Adrenal gland (tissue), 12 donors: Measurements from ENCODE around the gene KIF24. TPM values are rescaled to one million over a fixed set of nuclear protein-coding genes. Genes with fewer than 3 reads are reported as not detected.
"Not testable (repeated sequence)": the region's sequence is repeated elsewhere in the genome, so short reads cannot be mapped to it uniquely, and the experiment has no call there.

ENCODE experiments used
- DNase-seq, 7 donors: peaks; one replicate each; pipeline ENCODE4 v3.0.0-alpha.2; 2019 to 2020
- H3K27ac ChIP-seq, 5 donors: fragments of 200-600 bp; sonication (generic) in 4 of 5; 1 replicate in 3 of 5; 2 replicates in 2 of 5; pipeline versions ENCODE4 v1.5.1 to v1.8.0; 2016 to 2020; ENCODE audit warnings: mild to moderate bottlenecking in 1 of 5
- H3K27me3 ChIP-seq: fragments of 200-600 bp; 2 replicates; pipeline ENCODE4 v1.8.0; 2021
- H3K36me3 ChIP-seq, 2 donors: fragments of 200-600 bp; replicated peaks in 1 of 2; 1 replicate in 1 of 2; 2 replicates in 1 of 2; pipeline versions ENCODE4 v1.5.1 to v1.8.0; 2018 to 2022
- H3K4me1 ChIP-seq, 2 donors: fragments of 200-600 bp; replicated peaks in 1 of 2; 1 replicate in 1 of 2; 2 replicates in 1 of 2; pipeline versions ENCODE4 v1.5.1 to v1.8.0; 2018 to 2021
- H3K4me3 ChIP-seq, 4 donors: fragments of 200-600 bp; sonication (generic) in 3 of 4; one replicate each; pipeline ENCODE4 v1.5.1; 2016 to 2018
- H3K9me3 ChIP-seq, 3 donors: fragments of 200-600 bp; sonication (generic) in 1 of 3; replicated peaks in 1 of 3; 1 replicate in 2 of 3; 2 replicates in 1 of 3; pipeline versions ENCODE4 v1.5.1 to v1.8.0; 2016 to 2021
- POLR2A ChIP-seq, 2 donors: fragments of 450-650 bp; IDR thresholded peaks; one replicate each; pipeline ENCODE4 v1.6.1; 2017; ENCODE audit warnings: antibody characterized with exemption in 2 of 2, mild to moderate bottlenecking in 2 of 2, moderate library complexity in 1 of 2
- WGBS, 4 donors: extraction: QIAGEN DNeasy Blood & Tissue Kit in 2 of 4; methylation state at CpG; one replicate each; pipeline versions ENCODE4 v1.1.5 to v1.1.7; 2013 to 2017; 5-methylcytosine and 5-hydroxymethylcytosine counted together
- intact Hi-C, 2 donors: fragments of 100-400 bp; cut with DNase I; formaldehyde crosslinking; loops; one replicate each; pipeline versions ENCODE4 v1.14.1 to v1.15.0; 2022 to 2023
- polyA plus RNA-seq, 3 donors: library from polyadenylated mRNA; stranded (reverse); fragments of 200-250 nt in 2 of 3; fragments of 350-450 nt in 1 of 3; fragmentation: Illumina TruSeq in 1 of 3; extraction: RNeasy Lipid Tissue Mini Kit (QIAGEN cat#74804) in 1 of 3; gene quantifications; one replicate each; pipeline ENCODE4 v1.2.3, GENCODE V29; 2013 to 2014
- total RNA-seq, 9 donors: library from RNA; depleted of rRNA in 4 of 9; stranded (reverse); fragments of >200 nt in 4 of 9; fragments of 120-200 nt in 1 of 9; fragmentation: NEBNext Ultra II Directional in 1 of 9; extraction: Animal tissue kit (Norgen Biotek cat#: 25700) in 1 of 9; gene quantifications; one replicate each; pipeline versions ENCODE4 v1.1.0 to v1.2.4, GENCODE V29; 2013 to 2023
- TF ChIP-seq, protein P1 (sequence below), 6 experiments: fragments of 450-650 bp in 4 of 6; fragments of 200-600 bp in 2 of 6; sonication (generic) in 1 of 6; IDR thresholded peaks; 1 replicate in 5 of 6; 2 replicates in 1 of 6; pipeline versions ENCODE4 v1.5.1 to v1.8.0; 2016 to 2021; ENCODE audit warnings: antibody characterized with exemption in 6 of 6, mild to moderate bottlenecking in 2 of 6, moderate library complexity in 1 of 6
- donor health status: healthy with polysubstance abuse.
- donor health status: Bipolar disorder and iron deficiency.
- donor health status: DM: yes; HTN: yes; CAD: no.
- donor health status: DM: no; HTN: no; CAD: no.
- donor health status: DM: no; HTN: no; CAD: no.
- donor health status: DM: yes; HTN: yes; CAD: no.

The KIF24 gene
- total and polyA plus RNA-seq, 12 donors: 0.57 to 2.7 (median 1.2) TPM

DNA sequence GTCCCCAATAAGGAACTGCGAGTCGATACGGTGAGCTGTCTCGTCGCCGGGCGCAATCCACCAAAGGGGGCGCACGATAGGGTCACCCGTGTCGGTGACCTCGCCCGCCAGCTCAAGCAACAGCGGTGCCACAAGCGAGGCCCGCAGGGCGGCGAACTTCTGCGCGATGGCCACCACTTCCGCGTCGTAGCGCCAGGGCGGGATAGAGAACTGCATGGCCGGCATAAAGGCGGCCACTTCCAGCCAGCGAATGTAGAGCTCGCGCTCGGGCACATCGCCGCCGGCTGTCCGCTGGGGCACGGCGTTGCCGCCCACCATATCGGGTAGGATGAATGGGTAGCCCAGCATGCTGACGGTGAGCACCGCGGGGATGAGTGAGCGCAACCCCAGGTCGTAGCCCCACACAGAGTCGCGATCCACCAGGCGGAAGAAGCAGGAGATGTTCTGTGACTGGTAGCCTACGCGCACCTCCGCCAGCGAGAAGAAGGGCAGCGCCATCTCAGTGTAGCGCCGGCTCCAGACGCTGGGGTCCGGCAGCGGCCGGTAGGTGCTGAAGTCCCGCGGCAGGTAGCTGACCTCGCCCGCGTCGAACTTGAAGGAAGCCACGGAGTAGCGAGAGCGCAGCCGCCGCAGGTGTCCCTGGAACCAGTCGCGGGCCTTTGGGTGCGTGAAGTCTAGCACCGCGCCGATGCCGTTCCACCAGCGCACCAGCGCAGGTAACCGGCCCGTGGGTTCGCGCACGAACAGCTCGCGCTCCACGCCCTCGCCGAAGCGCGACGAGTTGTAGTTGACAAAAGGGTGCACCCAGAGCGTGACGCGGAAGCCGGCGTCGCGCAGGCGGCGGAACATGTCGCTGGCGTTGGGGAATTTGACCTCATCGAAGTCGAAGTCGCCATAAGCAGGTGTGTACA lies 42.2 kb upstream of the KIF24 start:
- WGBS, 4 donors: 61 to 73% (median 68%) methylated on average over 19 to 105 of the region's 105 CpGs
- intact Hi-C loops: no loop called here
- Histone ChIP-seq H3K9me3 (no peaks in the 10 kb centered on the region), H3K4me3 (peak overlapping the region in 1 of 4 donors; percentile 29), H3K27me3 (no peaks in the 10 kb centered on the region), H3K4me1 (peaks cover 0 to 8% of the 10 kb centered on the region in 2 donors), H3K36me3 (peaks cover 0 to 18% of the 10 kb centered on the region in 2 donors), H3K27ac (no peak overlapping the region)
- no peak for DNase-seq
- TF ChIP-seq POLR2A (IDR thresholded peaks at IDR 0.05): no peak
- TF ChIP-seq, protein P1, sequence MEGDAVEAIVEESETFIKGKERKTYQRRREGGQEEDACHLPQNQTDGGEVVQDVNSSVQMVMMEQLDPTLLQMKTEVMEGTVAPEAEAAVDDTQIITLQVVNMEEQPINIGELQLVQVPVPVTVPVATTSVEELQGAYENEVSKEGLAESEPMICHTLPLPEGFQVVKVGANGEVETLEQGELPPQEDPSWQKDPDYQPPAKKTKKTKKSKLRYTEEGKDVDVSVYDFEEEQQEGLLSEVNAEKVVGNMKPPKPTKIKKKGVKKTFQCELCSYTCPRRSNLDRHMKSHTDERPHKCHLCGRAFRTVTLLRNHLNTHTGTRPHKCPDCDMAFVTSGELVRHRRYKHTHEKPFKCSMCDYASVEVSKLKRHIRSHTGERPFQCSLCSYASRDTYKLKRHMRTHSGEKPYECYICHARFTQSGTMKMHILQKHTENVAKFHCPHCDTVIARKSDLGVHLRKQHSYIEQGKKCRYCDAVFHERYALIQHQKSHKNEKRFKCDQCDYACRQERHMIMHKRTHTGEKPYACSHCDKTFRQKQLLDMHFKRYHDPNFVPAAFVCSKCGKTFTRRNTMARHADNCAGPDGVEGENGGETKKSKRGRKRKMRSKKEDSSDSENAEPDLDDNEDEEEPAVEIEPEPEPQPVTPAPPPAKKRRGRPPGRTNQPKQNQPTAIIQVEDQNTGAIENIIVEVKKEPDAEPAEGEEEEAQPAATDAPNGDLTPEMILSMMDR (IDR thresholded peaks at IDR 0.05): no peak

DNA sequence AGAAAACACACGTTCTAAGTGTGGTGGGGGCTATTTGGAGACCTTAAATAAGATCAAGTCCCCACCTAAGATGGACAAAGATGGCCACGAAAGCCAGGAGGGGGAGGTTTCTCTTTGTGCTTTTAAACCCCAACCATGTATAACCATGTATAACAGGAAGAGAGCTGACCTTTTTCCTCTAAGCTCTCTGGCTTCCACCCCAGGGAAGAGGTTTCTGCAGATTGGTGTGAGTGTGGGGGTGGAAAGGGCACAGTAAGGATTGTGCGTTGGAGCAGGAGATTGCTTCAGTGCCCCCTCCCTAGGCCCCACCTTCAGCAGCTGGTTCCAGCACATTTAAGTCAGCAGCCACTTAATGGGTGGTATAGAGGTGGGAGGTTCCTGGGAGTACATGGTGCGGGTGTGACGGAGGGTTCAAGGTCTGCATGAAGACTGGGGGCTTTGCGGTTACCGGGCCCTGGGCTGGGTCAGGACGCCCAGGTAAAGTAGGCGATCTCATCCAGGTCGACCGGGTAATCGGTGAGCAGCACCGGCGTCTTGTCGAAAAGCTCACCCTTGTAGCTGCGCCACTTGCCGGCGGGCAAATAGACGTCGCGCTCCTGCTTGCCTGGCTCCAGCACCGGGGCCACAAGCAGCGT lies 41.4 kb upstream of the KIF24 start:
- DNase-seq: no peak
- intact Hi-C loops: no loop called here
- Histone ChIP-seq H3K9me3 (no peaks in the 10 kb centered on the region), H3K4me3 (peak overlapping the region in 1 of 4 donors; percentile 29), H3K4me1 (peaks cover 0 to under 1% of the 10 kb centered on the region in 2 donors), H3K36me3 (peaks cover 0 to 18% of the 10 kb centered on the region in 2 donors), H3K27me3 (no peaks in the 10 kb centered on the region), H3K27ac (no peak overlapping the region)
- TF ChIP-seq POLR2A (IDR thresholded peaks at IDR 0.05): no peak
- TF ChIP-seq, protein P1 (IDR thresholded peaks at IDR 0.05): no peak
- 71 to 84% (median 76%) methylated on average over 10 to 23 of the region's 23 CpGs for WGBS, 4 donors

DNA sequence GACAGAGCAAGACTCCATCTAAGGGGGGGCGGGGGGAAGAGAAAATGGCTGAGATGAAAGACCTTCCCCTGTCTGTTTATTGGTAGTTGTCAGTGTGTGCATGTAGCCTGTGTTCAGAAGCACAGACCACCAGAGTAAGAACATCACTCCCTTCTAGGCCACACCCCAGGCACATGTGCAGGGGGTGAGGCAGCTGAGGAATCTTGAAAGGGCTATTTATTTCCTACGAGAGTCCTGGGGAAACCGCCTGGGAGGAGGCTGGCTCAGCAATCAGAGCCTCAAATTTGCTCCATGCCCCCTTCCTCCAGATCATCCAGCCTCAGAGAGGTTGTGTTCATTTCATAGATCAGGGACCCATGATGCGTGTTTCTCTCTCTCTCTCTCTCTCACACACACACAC lies 40.6 kb upstream of the KIF24 start:
- DNase-seq: no peak
- H3K4me3 ChIP-seq: no peak overlapping the region
- intact Hi-C loops: no loop called here
- no peak for TF ChIP-seq POLR2A (IDR thresholded peaks at IDR 0.05)
- no peaks in the 10 kb centered on the region for H3K4me1 ChIP-seq
- WGBS, 4 donors: 89 to 95% (median 93%) methylated on average over 3 to 4 of the region's 4 CpGs
- H3K9me3 ChIP-seq: no peaks in the 10 kb centered on the region
- H3K36me3 ChIP-seq: peaks cover 0 to 18% of the 10 kb centered on the region in 2 donors
- no peaks in the 10 kb centered on the region for H3K27me3 ChIP-seq
- H3K27ac ChIP-seq: no peak overlapping the region

DNA sequence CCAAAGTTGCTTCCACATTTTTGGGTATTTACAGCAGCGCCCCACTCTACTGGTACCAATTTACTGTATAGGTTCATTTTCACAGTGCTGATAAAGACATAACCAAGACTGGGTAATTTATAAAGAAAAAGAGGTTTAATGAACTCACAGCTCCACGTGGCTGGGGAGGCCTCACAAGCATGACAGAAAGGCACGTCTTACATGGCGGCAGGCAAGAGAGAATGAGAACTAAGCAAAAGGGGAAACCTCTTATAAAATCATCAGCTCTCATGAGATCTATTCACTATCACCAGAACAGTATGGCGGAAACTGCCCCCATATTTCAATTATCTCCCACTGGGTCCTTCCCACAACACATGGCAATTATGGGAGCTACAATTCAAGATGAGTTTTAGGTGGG lies 39.7 kb upstream of the KIF24 start:
- H3K9me3 ChIP-seq, intact Hi-C loops, H3K27me3 ChIP-seq, H3K4me1 ChIP-seq, H3K4me3 ChIP-seq, H3K27ac ChIP-seq, DNase-seq: not testable (repeated sequence)
- peaks cover 0 to 18% of the 10 kb centered on the region in 2 donors for H3K36me3 ChIP-seq
- 94 to 100% (median 96%) methylated on average over 5 of the region's 5 CpGs for WGBS, 4 donors

DNA sequence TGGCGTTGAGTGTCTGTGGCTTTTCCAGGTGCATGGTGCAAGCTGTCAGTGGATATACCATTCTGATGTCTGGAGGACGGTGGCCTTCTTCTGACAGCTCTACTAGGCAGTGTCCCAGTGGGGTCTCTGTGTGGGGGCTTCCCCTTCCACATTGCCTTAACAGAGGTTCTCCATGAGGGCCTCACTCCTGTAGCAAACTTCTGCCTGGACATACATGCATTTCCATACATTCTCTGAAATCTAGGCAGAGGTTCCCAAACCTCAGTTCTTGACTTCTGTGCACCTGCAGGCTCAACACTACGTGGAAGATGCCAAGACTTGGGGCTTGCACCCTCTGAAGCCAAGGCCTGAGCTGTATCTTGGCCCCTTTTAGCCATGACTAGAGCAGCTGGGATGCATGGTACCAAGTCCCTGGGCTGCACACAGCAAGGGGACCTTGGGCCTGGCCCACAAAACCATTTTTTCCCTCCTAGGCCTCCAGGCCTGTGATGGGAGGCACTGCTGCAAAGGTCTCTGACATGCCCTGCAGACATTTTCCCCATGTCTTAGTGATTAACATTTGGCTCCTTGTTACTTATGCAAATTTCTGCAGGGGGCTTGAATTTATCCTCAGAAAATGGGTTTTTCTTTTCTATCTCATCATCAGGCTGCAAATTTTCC lies 38.8 kb upstream of the KIF24 start:
- intact Hi-C loops, H3K9me3 ChIP-seq, H3K4me1 ChIP-seq, H3K27ac ChIP-seq, DNase-seq, H3K27me3 ChIP-seq, H3K4me3 ChIP-seq: not testable (repeated sequence)
- 98 to 100% (median 99%) methylated on average over 2 to 3 of the region's 3 CpGs for WGBS, 4 donors
- H3K36me3 ChIP-seq: peaks cover 0 to 18% of the 10 kb centered on the region in 2 donors
